Measurements from ENCODE around the gene EFNA2.
"Not testable (repeated sequence)": the region's sequence is repeated elsewhere in the genome, so short reads cannot be mapped to it uniquely, and the experiment has no call there.

The EFNA2 gene

DNA sequence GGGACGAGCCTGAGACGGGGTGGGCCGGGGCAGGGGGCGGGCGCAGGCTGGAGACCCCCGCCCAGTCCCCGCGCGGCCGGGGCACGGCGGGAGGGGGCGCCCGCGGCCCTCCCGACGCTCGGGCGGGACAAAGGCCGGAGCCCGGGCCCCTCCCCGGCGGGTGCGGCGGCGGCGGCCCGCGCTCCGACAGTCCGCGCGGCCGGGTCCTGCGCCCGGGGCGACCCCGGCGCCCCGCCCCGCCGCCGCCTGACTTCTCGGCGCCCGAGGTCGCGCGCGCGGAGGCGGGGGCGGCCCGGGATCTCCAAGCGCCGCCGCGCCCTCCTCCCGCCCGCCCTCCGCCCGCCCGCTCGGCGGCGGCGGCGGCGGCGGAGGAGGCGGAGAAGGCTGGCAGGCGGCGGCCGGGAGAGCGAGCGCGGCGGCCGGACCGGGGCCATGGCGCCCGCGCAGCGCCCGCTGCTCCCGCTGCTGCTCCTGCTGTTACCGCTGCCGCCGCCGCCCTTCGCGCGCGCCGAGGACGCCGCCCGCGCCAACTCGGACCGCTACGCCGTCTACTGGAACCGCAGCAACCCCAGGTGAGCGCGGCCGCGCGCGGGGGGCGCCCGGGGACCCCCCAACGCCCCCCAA lies at the start of gene EFNA2:
Gene EFNA2, plus strand, starts transcription at position 137 of the 624 bp plus-strand sequence. Its CDS starts 296 bp downstream, at position 433.
- DNase-seq (ENCODE audit: low read depth, low spot score) = no peak

- DNase-seq (ENCODE audit: low read depth, low spot score) = no peak
Observed at GRCh38 chr19:1236576-1236975, 49.1 kb upstream of the EFNA2 start.

DNA sequence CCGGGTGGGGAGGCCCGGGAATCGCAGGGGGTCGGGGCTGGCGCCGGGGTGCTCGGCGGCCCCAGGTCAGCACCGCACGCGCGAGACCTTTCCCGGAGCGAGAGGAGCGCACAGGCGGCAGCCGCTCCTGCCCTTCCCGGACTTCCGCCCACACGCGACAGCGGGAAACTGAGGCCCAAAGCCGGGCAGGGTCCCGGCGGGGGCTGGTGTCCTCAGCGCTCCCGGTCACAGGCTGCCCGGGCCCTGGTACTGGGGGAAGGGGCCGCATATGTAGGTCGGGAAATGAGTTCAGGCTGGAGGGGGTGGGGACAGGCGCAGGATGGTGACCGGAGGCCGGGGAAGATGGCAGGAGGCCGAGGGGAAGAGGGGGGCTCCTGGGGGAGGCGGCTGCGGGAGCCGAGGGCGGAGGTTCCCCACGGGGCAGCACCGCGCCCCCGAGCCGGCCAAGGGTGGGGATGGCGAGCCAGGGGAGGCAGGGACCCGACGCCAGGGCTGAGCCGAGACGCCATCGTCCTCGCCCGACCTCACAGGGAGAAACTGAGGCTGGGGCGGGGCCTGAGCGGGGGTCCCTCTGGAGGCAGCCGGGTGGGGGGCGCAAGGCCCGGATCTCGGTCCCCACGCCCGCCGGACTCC lies 48.5 kb upstream of the EFNA2 start:
- no peak for DNase-seq (ENCODE audit: low read depth, low spot score)

- no peak for DNase-seq (ENCODE audit: low read depth, low spot score)
Observed at GRCh38 chr19:1237754-1238368, 47.8 kb upstream of the EFNA2 start, which contains the start of gene CBARP. CBARP (minus strand) TSS chr19:1238005; CDS start chr19:1236100, 1,905 bp downstream.

DNA sequence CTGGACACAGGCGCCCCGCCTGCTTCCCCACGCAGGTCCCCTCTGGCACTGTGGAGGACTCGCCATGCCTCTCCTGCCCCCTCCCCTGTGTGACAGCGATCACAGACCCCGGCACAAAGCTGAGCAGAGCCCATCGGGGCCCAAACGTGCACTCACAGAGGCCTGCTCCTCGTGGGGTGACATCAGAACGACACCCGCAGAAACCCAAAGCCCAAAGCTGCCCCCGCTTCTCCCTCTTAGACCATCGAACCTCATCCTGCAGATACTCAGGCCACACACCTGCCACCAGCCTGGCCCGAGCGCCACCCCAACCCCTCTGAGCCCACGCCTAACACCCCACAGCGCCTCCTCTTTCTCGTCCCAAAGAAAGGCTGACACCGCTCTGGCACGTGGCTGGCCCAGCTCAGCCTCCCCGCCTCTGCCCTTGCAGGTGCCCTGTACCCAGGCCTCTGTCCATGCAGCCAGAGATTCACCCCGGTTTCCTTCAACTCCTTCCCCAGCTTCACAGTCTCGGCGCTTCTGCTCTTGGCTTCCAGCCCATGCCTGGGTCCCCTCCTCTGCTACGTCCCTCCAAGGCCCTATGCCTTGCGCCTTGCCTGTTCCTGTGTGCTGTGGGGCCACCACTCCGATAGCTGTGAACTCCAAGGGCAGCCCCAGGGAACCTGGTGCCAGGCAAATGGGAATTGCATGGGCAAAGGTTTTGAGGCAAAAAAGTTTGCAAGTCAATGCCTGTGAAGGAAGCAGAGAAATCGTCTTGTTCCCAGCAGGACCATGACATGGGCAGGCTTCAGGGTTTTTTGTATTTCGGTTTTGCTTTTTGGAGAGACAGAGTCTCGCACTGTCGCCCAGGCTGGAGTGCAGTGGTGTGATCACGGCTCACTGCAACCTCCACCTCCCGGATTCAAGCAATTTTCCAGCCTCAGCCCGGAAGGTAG lies 47.0 kb upstream of the EFNA2 start:
- no peak for DNase-seq (ENCODE audit: low read depth, low spot score)

- no peak for DNase-seq (ENCODE audit: low read depth, low spot score)
Observed at GRCh38 chr19:1239420-1239795, 46.3 kb upstream of the EFNA2 start.

GRCh38 chr19:1239796-1240737 lies 45.6 kb upstream of the EFNA2 start:
- DNase-seq (ENCODE audit: low read depth, low spot score) = no peak

- no peak for DNase-seq (ENCODE audit: low read depth, low spot score)
Observed at GRCh38 chr19:1240925-1241324, 44.7 kb upstream of the EFNA2 start.

GRCh38 chr19:1241417-1242095 lies 44.1 kb upstream of the EFNA2 start, which contains the start of gene ATP5F1D:
ATP5F1D (plus strand) TSS chr19:1241751; CDS start chr19:1241851, 100 bp downstream.
- no peak for DNase-seq (ENCODE audit: low read depth, low spot score)

GRCh38 chr19:1243768-1244692 lies 41.6 kb upstream of the EFNA2 start:
- DNase-seq (ENCODE audit: low read depth, low spot score) = no peak

GRCh38 chr19:1244693-1245451 lies 40.8 kb upstream of the EFNA2 start:
- no peak for DNase-seq (ENCODE audit: low read depth, low spot score)

GRCh38 chr19:1245494-1246264 lies 40.0 kb upstream of the EFNA2 start:
- DNase-seq (ENCODE audit: low read depth, low spot score) = no peak

DNA sequence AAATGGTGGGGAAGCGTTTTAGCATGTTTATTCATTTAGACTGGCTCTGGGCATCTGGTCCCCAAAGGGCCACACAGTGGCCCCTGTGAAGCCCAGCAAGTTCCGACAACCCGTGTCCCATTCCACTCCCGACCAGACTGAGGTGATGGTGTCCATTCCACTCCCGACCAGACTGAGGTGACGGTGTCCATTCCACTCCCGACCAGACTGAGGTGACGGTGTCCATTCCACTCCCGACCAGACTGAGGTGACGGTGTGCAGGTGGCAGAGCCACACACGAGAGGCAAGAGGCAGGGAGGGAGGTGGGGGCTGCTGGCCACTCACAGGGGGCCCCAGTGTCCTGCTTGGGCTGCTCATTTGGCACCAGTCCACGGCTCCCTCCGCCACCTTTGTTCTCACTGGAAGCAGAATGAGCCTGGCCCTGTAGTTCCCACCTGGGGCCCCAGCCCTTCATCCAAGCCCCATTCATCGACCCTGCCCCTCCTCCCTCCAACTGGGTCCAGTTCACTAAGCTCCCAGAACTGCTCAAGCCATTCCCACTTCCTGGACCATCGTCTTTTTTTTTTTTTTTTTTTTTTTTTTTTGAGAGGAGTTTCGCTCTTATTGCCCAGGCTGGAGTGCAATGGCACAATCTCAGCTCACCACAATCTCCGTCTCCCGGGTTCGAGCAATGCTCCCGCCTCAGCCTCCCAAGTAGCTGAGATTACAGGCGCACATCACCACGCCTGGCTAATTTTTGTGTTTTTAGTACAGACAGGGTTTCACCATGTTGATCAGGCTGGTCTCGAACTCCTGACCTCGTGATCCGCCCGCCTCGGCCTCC lies 39.2 kb upstream of the EFNA2 start:
- not testable (repeated sequence) for DNase-seq (ENCODE audit: low read depth, low spot score)

DNA sequence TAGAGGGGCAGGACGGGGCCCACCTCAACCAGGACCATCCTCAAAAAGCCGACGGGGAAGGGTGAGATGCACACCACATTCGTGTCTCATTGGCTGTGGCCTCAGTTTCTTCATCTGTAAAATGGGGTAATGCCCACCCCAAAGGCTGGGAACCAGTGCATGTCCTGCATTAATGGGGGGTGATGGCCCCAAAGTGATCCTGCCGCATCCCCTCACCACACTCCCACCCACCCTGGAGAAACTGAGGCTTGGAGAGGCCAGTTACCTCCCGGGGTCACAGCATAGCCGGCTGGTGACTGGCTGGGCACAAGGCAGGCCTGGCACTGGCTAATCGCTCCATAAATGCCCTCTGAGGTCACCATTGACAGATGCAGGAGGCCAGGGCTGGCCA lies 37.9 kb upstream of the EFNA2 start:
- no peak for DNase-seq (ENCODE audit: low read depth, low spot score)

DNA sequence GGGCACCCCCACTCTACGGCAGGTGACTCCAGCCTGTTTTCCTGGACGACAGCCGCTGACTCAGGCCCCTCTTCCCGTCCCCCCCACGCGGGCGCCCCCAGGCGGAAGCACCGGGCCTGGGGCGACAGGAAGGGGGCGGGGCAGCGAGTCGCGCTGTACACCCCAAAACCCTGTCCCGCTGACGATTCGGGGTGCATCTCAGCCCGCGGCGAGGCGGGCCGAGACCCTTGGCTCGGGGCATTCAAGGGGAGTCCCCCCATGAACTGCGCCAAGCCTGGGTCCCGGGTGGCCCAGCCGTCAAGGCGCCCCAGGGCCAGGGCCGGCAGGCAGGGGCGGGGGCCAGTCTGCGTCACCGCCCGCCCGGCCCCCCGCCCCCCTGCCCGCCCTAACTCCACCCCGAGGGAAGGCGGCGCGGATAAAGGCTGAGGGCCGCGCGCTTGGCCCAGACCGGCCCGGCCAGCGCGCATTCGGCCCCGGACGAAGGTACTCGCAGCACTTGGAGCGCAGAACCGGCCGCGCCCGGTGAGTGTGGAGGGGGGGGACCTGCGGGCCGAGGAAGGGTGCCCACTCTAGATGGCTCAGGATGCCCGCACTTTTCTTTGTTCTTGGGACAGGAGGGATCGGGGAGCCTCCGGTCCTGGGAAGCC lies 37.4 kb upstream of the EFNA2 start, which contains the start of gene MIDN:
Gene MIDN, plus strand, starts transcription at position 445 of the 647 bp plus-strand sequence. CDS start 1,714 bp downstream, outside the sequence.
- no peak for DNase-seq (ENCODE audit: low read depth, low spot score)

GRCh38 chr19:1248786-1249297 lies 36.8 kb upstream of the EFNA2 start:
- DNase-seq (ENCODE audit: low read depth, low spot score) = no peak
